RCC 7860 (cell line): ENCODE data around the gene WNT2.
"Not testable (repeated sequence)": the region's sequence is repeated elsewhere in the genome, so short reads cannot be mapped to it uniquely, and the experiment has no call there.

Source experiments
- DNase-seq: peaks from one replicate; pipeline ENCODE4 v3.0.0-alpha.2; 2015; ENCODE audit warnings: low spot score
- FAIRE-seq: peaks from 2 replicates; lab custom pipeline; 2012; peaks lifted over from hg19 to GRCh38; lab: Jason Lieb, UNC

The WNT2 gene

GRCh38 chr7:117312593-117313580 is 10.0 kb downstream of the WNT2 start:
- FAIRE-seq (no peak), DNase-seq (no peak)

- FAIRE-seq (no peak), DNase-seq (no peak)
These were observed 14.0 kb downstream of the WNT2 start for GRCh38 chr7:117308891-117309290.

- DNase-seq (no peak), FAIRE-seq (no peak)
These were observed 20.5 kb downstream of the WNT2 start for GRCh38 chr7:117302396-117302795.

GRCh38 chr7:117300506-117300905 is 22.4 kb downstream of the WNT2 start:
- not testable (repeated sequence) for DNase-seq, FAIRE-seq

GRCh38 chr7:117297606-117298005 is 25.3 kb downstream of the WNT2 start:
- DNase-seq (no peak), FAIRE-seq (no peak)

- FAIRE-seq (no peak), DNase-seq (no peak)
These were observed 26.8 kb downstream of the WNT2 start for GRCh38 chr7:117296066-117296465.

GRCh38 chr7:117285826-117286225 is 37.0 kb downstream of the WNT2 start:
- DNase-seq (no peak), FAIRE-seq (no peak)

GRCh38 chr7:117284692-117285091 is 38.2 kb downstream of the WNT2 start:
- no peak for FAIRE-seq

GRCh38 chr7:117283779-117284178 is 39.1 kb downstream of the WNT2 start:
- no peak for FAIRE-seq
- DNase-seq: no peak

More at GRCh38 chr7:117284692-117285091, 38.2 kb downstream of the WNT2 start:
- no peak for DNase-seq

- DNase-seq: peak; percentile 76
These were observed 39.5 kb downstream of the WNT2 start for GRCh38 chr7:117283371-117283770.

GRCh38 chr7:117282239-117282812 is 40.5 kb downstream of the WNT2 start:
- FAIRE-seq: no peak
- DNase-seq: no peak

More at GRCh38 chr7:117283371-117283770, 39.5 kb downstream of the WNT2 start:
- FAIRE-seq: no peak

GRCh38 chr7:117281562-117281961 is 41.3 kb downstream of the WNT2 start:
- FAIRE-seq (no peak), DNase-seq (no peak)

GRCh38 chr7:117279931-117280557 is 42.8 kb downstream of the WNT2 start:
- DNase-seq (no peak), FAIRE-seq (no peak)

GRCh38 chr7:117279203-117279602 is 43.7 kb downstream of the WNT2 start:
- FAIRE-seq: no peak
- DNase-seq: no peak

- FAIRE-seq: no peak
These were observed 44.8 kb downstream of the WNT2 start for GRCh38 chr7:117278040-117278439.

GRCh38 chr7:117277576-117277975 is 45.3 kb downstream of the WNT2 start:
- FAIRE-seq: no peak
- no peak for DNase-seq

More at GRCh38 chr7:117278040-117278439, 44.8 kb downstream of the WNT2 start:
- no peak for DNase-seq

GRCh38 chr7:117274951-117275350 is 47.9 kb downstream of the WNT2 start:
- DNase-seq: no peak
- FAIRE-seq: no peak

GRCh38 chr7:117273814-117274225 is 49.0 kb downstream of the WNT2 start:
- no peak for DNase-seq
- FAIRE-seq: no peak

- DNase-seq (no peak), FAIRE-seq (no peak)
These were observed 49.5 kb downstream of the WNT2 start for GRCh38 chr7:117273325-117273724.

GRCh38 chr7:117272017-117272759 is 50.7 kb downstream of the WNT2 start:
- DNase-seq (no peak), FAIRE-seq (no peak)

GRCh38 chr7:117271566-117271965 is 51.3 kb downstream of the WNT2 start:
- FAIRE-seq (no peak), DNase-seq (no peak)
